ENCODE results near the gene SGO2. TPM values are rescaled to one million over a fixed set of nuclear protein-coding genes. Genes with fewer than 3 reads are reported as not detected.

SGO2 gene, protein sequence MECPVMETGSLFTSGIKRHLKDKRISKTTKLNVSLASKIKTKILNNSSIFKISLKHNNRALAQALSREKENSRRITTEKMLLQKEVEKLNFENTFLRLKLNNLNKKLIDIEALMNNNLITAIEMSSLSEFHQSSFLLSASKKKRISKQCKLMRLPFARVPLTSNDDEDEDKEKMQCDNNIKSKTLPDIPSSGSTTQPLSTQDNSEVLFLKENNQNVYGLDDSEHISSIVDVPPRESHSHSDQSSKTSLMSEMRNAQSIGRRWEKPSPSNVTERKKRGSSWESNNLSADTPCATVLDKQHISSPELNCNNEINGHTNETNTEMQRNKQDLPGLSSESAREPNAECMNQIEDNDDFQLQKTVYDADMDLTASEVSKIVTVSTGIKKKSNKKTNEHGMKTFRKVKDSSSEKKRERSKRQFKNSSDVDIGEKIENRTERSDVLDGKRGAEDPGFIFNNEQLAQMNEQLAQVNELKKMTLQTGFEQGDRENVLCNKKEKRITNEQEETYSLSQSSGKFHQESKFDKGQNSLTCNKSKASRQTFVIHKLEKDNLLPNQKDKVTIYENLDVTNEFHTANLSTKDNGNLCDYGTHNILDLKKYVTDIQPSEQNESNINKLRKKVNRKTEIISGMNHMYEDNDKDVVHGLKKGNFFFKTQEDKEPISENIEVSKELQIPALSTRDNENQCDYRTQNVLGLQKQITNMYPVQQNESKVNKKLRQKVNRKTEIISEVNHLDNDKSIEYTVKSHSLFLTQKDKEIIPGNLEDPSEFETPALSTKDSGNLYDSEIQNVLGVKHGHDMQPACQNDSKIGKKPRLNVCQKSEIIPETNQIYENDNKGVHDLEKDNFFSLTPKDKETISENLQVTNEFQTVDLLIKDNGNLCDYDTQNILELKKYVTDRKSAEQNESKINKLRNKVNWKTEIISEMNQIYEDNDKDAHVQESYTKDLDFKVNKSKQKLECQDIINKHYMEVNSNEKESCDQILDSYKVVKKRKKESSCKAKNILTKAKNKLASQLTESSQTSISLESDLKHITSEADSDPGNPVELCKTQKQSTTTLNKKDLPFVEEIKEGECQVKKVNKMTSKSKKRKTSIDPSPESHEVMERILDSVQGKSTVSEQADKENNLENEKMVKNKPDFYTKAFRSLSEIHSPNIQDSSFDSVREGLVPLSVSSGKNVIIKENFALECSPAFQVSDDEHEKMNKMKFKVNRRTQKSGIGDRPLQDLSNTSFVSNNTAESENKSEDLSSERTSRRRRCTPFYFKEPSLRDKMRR
- 1 to 10 TPM in 1 of 3 donors, under 1 TPM in 2; 0.40 to 1.5 (median 0.82) TPM for polyA plus RNA-seq

DNA sequence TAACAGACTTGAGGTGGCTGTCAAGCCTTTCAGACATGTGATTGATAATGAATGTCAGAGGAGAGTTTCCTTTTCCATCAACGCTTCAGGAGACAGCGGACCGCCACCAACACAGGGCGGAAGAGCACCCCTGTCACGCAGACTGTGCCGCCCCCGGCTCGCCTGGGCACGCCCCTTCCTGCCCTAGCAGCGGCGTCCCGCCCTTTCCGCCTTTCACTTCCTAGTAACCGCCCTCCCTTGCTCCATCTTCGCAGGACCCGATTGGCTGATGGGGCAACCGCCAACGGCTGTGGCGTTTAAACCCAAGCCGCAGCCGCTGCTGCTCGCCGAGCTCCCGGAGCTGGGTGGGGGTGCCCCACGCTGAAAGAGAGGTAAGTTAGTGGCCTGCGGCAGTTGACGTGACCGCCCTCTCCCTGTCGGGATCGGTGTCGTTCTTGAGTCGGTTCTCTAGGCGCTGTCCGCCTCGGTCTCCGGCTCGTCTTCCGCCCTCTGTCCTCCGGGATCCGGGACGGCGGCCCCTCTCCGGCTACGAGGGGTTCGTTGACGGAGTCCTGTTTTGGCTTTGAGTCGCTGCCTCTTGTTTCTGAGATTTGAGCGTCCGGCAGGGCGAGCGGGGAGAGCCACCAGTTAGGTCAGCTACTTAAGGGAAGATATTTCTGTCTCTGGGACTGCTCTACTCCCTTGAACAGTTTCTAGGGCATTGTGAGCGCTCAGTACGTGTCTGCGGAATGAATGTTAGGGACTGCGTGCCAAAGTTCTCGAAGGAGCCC lies at the start of gene SGO2:
SGO2 (plus strand) TSS at position 326 of the 770 bp plus-strand sequence. CDS start 6,769 bp downstream, outside the sequence.
- H3K27ac ChIP-seq (ENCODE audit: low read depth, low read length): no peak within 1 kb of the TSS

DNA sequence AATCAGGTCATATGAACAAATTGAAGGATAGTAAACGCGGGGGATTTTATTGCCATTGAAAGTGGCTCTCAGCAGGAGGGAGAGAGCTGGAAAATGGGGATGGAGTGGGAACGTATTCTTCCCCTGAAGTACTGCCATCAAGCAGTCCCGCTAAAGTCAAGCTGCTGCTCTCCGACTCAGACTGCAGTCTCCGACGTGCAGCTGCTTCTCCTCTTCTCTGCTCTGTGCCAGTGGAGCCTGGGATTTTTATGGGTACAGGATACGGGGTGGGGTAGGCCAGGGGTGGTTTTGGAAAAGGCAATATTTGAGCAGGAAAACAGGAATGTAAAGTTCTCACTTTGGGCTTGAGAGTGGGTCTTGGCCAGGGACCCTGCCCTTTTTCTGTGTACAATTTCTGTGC lies 49.2 kb upstream of the SGO2 start:
- 68 to 87% (median 85%) methylated on average over 8 of the region's 8 CpGs for WGBS, 3 donors
- no peak overlapping the region for H3K27ac ChIP-seq (ENCODE audit: low read depth, low read length)

More for the DNA sequence above, at the start of gene SGO2:
- 0% methylated on average over 56 of the region's 56 CpGs for WGBS, 3 donors

DNA sequence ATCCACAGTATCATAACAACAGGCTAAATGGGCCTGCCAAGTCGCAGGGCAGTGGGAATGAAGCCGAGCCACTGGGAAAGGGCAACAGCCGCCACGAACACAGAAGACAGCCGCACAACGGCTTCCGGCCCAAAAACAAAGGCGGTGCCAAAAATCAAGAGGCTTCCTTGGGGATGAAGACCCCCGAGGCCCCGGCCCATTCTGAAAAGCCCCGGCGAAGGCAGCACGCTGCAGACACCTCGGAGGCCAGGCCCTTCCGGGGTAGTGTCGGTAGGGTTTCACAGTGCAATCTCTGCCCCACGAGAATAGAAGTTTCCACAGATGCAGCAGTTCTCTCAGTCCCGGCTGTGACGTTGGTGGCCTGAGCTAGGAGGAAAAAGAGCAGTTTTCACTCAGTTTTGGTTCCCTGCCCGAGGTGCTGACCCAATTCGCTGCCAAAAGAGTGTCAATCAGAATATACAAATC lies 48.3 kb upstream of the SGO2 start:
- 64 to 85% (median 69%) methylated on average over 21 of the region's 21 CpGs for WGBS, 3 donors
- H3K27ac ChIP-seq (ENCODE audit: low read depth, low read length): peak overlapping the region; percentile 68

DNA sequence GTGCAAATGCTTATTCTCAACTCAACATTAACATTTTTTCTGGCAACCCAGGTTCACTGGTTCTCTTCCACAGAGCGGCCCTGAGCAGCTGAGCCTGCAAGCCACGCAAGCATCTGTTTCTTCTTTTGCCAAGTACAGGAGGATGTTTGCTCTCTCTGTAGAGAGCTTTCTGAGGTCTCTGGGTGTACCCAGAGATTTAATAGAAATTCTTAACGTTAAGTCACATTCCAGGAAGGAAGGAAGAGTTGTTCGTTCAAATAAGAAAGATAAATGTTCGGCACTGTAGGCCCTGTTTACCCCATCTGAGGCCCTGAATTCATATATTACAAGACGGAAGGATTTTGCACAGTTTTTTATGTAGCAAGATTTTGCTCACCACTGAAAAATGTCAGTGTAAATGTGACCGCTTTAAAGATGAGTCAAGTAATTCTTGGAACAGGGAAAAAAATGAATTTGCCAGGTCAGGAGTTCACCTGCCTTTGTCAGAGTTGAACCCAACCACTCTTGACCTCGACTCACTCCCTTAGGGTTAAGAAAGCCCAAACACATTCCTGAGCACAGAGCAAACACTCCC lies 46.2 kb upstream of the SGO2 start:
- H3K27ac ChIP-seq (ENCODE audit: low read depth, low read length): no peak overlapping the region

DNA sequence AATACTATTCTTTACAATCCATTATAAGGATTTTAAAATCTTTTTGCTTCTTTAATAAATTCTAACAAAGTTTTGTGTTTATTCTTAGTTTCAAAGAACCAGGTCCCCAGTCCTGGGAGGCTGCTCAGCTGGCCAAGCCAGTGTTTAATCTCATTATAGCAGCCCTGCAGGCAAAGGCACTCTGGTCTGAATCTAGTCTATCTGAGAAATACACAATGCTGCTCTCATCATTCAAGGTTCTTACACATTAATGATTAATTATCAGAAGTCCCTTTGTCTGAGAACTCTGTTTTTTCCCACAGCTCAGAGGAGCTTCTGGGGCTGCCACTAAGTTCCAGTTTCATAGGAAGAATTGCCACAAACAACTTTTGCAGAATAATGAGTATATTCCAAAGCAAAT lies 43.8 kb upstream of the SGO2 start:
- no peak overlapping the region for H3K27ac ChIP-seq (ENCODE audit: low read depth, low read length)

More for the DNA sequence above, 46.2 kb upstream of the SGO2 start:
- 48 to 58% (median 56%) methylated on average over 8 of the region's 8 CpGs for WGBS, 3 donors

DNA sequence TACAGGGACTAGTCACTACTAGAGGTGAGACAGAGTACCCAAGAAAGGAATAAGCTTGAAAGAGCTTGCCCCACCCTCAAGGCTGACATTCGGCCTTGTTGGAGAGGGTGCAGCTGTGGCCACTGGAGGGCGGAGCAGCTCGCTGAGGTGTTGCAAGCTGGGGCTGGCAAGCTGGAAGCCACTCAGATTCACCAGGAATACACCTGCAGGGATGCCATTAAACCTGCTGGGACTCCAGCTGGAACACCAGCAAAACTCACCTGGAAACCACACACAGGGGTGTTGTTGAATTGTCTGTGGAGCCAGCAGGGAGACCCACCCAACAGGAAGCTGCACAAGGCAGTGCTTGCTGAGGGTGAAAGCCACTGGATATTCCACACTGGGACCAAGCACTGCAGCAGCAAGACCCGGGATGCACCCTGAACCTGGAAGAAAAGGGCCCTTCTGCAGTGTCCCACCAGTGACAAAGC lies 42.2 kb upstream of the SGO2 start:
- 30 to 51% (median 49%) methylated on average over 4 of the region's 4 CpGs for WGBS, 3 donors
- H3K27ac ChIP-seq (ENCODE audit: low read depth, low read length): no peak overlapping the region

DNA sequence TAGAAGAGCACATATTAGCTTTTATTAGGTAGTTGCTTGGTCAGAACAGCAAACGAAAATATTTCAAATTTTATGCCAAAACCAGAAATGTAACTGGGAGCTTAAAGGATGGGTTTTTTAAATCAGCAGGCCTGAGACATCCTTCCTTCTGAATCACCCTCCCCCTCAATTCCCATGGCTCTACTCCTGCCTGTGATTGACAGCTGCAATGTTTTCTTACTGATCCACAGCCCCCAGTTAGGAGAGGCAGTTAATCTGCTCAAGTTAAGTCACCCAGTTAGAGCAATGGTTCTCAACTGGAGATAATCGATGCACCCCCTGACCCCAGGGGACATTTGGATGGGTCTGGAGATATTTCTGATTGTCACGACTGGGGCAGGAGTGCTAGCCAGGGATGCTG lies 41.1 kb upstream of the SGO2 start:
- no peak overlapping the region for H3K27ac ChIP-seq (ENCODE audit: low read depth, low read length)
- 68 to 78% (median 77%) methylated on average over 3 of the region's 3 CpGs for WGBS, 3 donors

DNA sequence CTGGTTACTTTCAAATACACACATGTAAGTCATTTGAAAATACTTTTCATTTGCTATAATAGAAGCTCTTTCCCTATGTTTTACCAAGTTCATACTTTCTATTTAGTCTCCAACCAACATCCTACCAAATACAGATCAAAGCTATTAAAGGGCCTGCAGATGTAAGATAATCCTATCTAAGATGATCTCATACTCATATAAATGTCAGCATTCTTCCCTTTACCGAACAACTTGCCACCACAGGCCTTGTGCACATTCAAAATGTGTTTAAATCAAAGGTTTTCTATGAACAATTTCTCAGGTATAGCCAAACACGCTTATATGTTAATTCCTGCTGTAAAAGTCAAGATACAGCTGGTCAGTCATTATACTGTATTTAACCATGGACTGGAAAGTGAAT lies 39.5 kb upstream of the SGO2 start:
- WGBS, 3 donors: 59 to 69% (median 64%) methylated on average over 2 of the region's 2 CpGs
- no peak overlapping the region for H3K27ac ChIP-seq (ENCODE audit: low read depth, low read length)

DNA sequence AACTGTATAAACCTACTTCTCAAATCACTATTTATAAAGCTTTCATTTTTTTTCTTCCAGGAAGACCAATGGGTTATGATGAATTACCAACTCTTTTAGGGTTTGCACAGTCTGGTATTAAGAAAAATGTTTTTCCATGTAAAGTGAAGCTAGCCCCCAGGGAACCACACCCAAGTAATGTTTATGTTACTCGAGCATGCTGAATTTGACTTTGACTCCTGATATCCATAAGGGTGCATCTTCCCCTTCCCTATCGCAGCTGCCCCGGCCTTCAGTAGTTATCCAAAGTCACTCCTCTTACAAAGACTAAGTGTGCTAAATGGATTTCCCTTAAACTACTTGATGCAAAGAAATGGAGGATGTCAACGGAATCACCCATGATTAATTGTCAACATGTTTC lies 37.8 kb upstream of the SGO2 start:
- 67 to 74% (median 73%) methylated on average over 4 of the region's 4 CpGs for WGBS, 3 donors
- no peak overlapping the region for H3K27ac ChIP-seq (ENCODE audit: low read depth, low read length)

DNA sequence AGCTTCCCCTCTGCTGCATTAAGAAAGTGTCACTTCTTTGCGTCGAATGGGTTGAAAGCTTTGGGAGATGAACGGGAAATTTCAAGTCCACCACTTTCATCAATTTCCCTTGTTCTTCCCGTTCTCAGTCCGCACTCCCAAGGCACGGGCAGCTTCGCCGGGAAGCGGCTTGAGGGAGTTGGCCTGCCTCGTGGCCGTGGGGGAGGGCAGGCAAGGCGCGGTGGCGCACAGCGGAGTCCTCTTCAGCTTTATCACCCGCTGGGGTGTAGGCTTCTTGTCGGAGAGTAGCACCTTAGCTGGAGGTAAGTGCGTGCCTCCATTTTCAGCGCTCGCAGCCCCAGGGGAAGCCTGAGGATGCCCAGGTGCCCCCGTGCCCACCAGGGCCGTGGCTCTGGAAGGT lies 36.0 kb upstream of the SGO2 start:
- H3K27ac ChIP-seq (ENCODE audit: low read depth, low read length): no peak overlapping the region
- 94 to 95% (median 95%) methylated on average over 22 of the region's 22 CpGs for WGBS, 3 donors

DNA sequence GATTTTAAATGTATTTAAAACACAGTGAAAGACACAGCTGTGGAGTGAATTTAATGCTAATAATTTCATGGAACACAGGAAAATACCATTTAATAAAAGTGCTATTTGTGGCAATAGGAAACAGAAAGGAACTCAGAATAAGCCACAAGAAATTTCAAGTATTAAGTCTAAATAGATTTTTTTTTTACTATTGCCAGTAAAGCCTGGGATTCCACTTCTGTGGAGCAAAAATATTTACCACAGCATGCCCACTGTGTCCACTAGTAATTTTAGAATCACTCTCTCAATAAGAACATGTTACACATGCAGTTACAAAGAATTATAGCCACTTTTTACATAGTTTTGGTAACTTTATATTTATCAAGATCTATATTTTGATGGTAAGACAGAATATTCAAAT lies 33.4 kb upstream of the SGO2 start:
- no peak overlapping the region for H3K27ac ChIP-seq (ENCODE audit: low read depth, low read length)

DNA sequence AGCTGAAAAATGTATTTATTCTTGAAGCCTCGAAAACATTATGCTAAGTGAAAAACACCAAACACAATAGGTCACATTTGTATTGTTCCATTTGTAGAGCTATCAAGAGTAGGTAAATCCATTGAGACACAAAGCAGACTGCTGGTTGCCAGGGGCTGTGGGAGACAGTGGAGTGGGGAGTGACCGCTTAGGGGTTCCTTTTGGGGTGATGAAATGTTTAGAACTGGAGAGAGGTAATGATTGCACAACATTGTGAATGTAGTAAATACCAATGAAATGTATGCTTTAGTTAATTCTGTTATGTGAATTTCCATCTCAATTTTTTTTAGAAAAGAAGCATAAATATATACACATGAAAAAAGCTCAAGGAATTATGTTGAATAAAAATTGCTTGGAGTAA lies 32.0 kb upstream of the SGO2 start:
- no peak overlapping the region for H3K27ac ChIP-seq (ENCODE audit: low read depth, low read length)
- WGBS, 3 donors: 83 to 96% (median 87%) methylated on average over 2 of the region's 2 CpGs

DNA sequence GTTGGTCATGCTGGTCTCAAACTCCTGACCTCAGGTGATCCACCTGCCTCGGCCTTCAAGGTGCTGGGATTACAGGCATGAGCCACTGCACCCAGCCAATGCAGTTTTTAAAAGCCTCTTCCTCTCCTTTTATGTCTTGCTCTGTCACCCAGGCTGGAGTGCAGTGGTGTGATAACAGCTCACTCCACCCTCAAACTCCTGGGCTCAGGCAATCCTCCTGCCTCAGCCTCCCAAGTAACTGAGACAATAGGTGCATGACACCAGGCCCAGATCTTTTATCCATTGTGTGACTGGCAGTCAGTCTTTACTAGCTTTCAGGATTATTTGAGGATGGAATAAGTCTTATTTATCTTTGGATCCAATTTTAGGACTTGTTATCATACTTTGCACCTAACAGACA lies 29.3 kb upstream of the SGO2 start:
- no peak overlapping the region for H3K27ac ChIP-seq (ENCODE audit: low read depth, low read length)
- WGBS, 3 donors: 96 to 100% (median 100%) methylated on average over 1 of the region's 1 CpG

DNA sequence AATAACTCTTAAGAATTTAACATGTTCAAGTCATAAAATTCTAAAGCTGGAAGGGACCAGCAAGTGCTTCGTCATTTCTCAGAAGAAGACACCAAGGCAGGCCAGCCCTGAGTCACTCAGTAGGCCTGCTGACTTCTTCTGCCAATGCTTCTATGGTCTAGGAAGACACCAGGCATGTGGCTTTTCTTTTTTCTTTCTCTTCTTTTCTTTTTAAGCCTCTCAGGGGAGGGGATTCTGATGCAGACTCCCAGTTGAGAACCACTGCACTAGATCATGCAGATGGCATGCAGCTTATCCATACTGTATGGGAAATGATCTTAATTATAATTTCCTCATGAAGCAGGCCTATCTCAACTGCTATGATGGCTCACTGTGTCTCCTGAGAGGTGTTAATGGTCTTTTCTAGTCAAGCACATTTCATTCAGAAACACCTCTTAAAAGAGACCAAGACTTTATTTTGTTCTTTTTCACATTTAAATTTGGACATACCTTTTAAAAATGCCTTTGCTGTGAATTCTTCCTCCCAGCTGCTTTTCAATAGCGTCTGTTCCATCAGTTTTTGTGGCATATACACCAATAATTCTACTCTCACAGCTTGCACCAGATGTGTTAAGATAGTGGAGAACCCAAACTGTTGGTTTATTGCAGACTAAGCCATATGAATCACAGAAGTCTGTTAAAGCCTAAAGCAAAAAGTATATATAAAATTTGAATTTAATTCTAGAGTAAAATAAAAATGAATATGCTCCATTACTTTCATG lies 27.4 kb upstream of the SGO2 start:
- no peak overlapping the region for H3K27ac ChIP-seq (ENCODE audit: low read depth, low read length)
- 89 to 93% (median 90%) methylated on average over 2 of the region's 2 CpGs for whole genome bisulfite sequencing, 3 donors

DNA sequence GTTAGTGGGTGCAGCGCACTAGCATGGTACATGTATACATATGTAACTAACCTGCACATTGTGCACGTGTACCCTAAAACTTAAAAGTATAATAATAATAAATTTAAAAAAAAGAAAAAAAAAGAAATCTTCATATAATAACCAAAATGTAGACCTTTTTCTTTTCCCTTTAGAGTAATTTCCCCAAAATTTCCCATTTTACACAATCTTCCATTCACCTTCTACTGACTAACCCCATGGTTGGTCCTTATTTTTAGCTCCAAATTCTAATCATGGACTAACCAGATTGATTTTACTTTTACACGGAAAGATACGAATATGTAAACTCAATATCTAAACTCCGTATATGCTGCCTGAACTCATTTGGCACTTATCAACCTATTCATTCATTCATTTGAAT lies 23.8 kb upstream of the SGO2 start:
- WGBS, 3 donors: 96 to 97% (median 97%) methylated on average over 5 of the region's 5 CpGs
- H3K27ac ChIP-seq (ENCODE audit: low read depth, low read length): no peak overlapping the region

DNA sequence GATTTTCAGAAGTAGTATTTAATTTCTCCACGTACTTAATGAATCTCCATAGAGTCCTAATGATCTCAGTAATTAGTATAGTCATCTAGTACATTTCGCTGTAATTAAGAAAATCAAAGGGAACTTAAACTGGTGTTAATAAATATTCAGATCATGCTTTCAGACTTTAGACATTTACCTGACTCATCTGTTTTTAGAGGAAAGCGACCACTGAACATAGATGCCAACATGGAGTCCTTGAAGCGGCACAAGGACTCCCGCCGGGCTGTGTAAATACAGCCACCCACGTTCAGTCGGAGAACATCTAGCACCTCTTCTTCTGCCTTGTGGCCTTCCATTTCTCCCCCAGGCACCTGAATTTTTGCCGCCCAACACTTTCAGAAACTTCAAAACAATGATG lies 19.3 kb upstream of the SGO2 start:
- no peak overlapping the region for H3K27ac ChIP-seq (ENCODE audit: low read depth, low read length)
- WGBS, 3 donors: 61 to 92% (median 91%) methylated on average over 9 of the region's 9 CpGs

DNA sequence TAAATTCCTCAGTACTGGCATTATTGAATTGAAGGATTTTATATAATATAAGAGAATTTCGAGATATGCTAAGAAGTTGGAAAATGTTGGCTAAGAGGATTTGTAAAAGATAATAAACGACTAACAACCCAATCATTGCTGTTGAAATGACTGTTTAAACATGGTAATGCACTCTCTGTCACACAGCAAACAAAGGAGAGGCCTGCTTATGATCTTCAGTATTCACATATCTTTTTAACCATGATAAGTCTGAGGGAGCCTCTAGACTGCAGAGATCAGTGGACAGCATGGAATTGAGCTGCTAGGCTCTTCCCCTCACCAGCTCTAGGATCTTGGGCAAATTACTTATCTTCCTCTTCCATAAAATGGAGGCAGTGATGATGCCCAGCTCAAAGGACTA lies 18.8 kb upstream of the SGO2 start:
- 48 to 88% (median 81%) methylated on average over 2 of the region's 2 CpGs for WGBS, 3 donors
- no peak overlapping the region for H3K27ac ChIP-seq (ENCODE audit: low read depth, low read length)

All from adipose tissue (tissue), 3 donors.